Activated CD4-positive, alpha-beta T cell treated with anti-CD3 and anti-CD28 coated beads for 36 hours (primary cell): ENCODE measurements around the gene TMEM167B. TPM values are rescaled to one million over a fixed set of nuclear protein-coding genes. Genes with fewer than 3 reads are reported as not detected.

Source experiments
- ATAC-seq: fragments of 200-7000 bp; cut with Tn5 transposase; one replicate; pipeline ENCODE4 v1.10.0; 2021; ENCODE audit warnings: mild to moderate bottlenecking, moderate library complexity
- CTCF ChIA-PET: fragments of 350-600 bp; sonication (Branson Sonifier 250); formaldehyde crosslinking; loops from one replicate; lab custom pipeline; 2021; ENCODE audit warnings: antibody characterized with exemption; lab: Charles Lee
- POLR2A ChIA-PET: fragments of 350-600 bp; sonication (Branson Sonifier 250); formaldehyde crosslinking; loops from one replicate; lab custom pipeline; 2021; ENCODE audit warnings: antibody characterized with exemption, inconsistent platforms; lab: Charles Lee
- DNase-seq: peaks from one replicate; pipeline ENCODE4 v3.0.0-alpha.2; 2020
- H3K27ac Mint-ChIP-seq: one replicate; pipeline ENCODE4 v1.8.0; 2021; ENCODE audit warnings: mixed read lengths
- H3K27me3 Mint-ChIP-seq: one replicate; pipeline ENCODE4 v1.8.0; 2021; ENCODE audit warnings: mixed read lengths
- H3K36me3 Mint-ChIP-seq: one replicate; pipeline ENCODE4 v1.8.0; 2021; ENCODE audit warnings: low read depth, mixed read lengths
- H3K4me1 Mint-ChIP-seq: one replicate; pipeline ENCODE4 v1.8.0; 2021; ENCODE audit warnings: mixed read lengths
- H3K4me3 Mint-ChIP-seq: one replicate; pipeline ENCODE4 v1.8.0; 2021; ENCODE audit warnings: mild to moderate bottlenecking, moderate library complexity, mixed read lengths
- H3K9me3 Mint-ChIP-seq: one replicate; pipeline ENCODE4 v1.8.0; 2021; ENCODE audit warnings: low read depth, mixed read lengths
- intact Hi-C, 2 experiments: fragments of 100-400 bp; cut with DNase I in 1 of 2; cut with micrococcal nuclease in 1 of 2; formaldehyde crosslinking; loops; one replicate each; pipeline versions ENCODE4 v1.14.2 to v1.15.1; 2022 to 2024; cut with DNase I, micrococcal nuclease
- total RNA-seq, 2 experiments: library from RNA; stranded (reverse); gene quantifications; one replicate each; pipeline ENCODE4 v1.2.3, GENCODE V29; 2021

Gene TMEM167B
- total RNA-seq, 2 experiments from 2014 or later, result 26.8 to 28.4 TPM

GRCh38 chr1:109113590-109114341 lies 23.2 kb downstream of the TMEM167B start, which contains the start of gene ELAPOR1:
ELAPOR1 (plus strand) TSS chr1:109114115; CDS start chr1:109114184, 69 bp downstream.
- ATAC-seq, result peak; percentile 79
- intact Hi-C loops, result loop anchor here (1.0 to 5.0 kb wide), 10 partner anchors 21 to 421 kb away; partner anchors contain the start of genes CLCC1 (in 1 of the 2), GPSM2 (in 1 of the 2), PRPF38B (in 1 of the 2) and PSMA5 (in 1 of the 2)
- Mint-ChIP-seq H3K4me1 (peaks cover 41% of the 10 kb centered on the region), H3K27me3 (no peaks in the 10 kb centered on the region), H3K27ac (peak within 1 kb of the TSS; percentile 73), H3K4me3 (peak within 1 kb of the TSS; percentile 71), H3K9me3 (no peaks in the 10 kb centered on the region), H3K36me3 (no peaks in the 10 kb centered on the region)
- DNase-seq, result peak; percentile 89
- ChIA-PET CTCF (interaction anchor here (0.6 to 7.1 kb wide), 11 partner anchors 12 to 449 kb away, joined by 3 to 73 read pairs (median 5); partner anchors contain the start of gene SARS1), POLR2A (interaction anchor here (1.4 kb wide), 1 partner anchor 14 kb away, joined by 6 read pairs; no protein-coding TSS in a partner anchor)

- no peak for ATAC-seq
- intact Hi-C loops, result loop anchor here (2.0 to 5.0 kb wide), 5 partner anchors 48 to 422 kb away; partner anchors contain the start of genes PRPF38B (in 1 of the 2), PSMA5 (in 1 of the 2), SARS1 (in 1 of the 2) and STXBP3 (in 1 of the 2)
- peak; percentile 41 for DNase-seq
- peaks cover 41% of the 10 kb centered on the region for H3K4me1 Mint-ChIP-seq
- H3K4me3 Mint-ChIP-seq, result peak overlapping the region; percentile 71
- H3K9me3 Mint-ChIP-seq, result no peaks in the 10 kb centered on the region
- ChIA-PET CTCF (interaction anchor here (0.6 to 7.1 kb wide), 8 partner anchors 13 to 100 kb away, joined by 3 to 73 read pairs (median 4); partner anchors contain the start of gene SARS1), POLR2A (interaction anchor here (1.4 kb wide), 1 partner anchor 14 kb away, joined by 6 read pairs; no protein-coding TSS in a partner anchor)
- H3K36me3 Mint-ChIP-seq, result no peaks in the 10 kb centered on the region
- peak overlapping the region; percentile 73 for H3K27ac Mint-ChIP-seq
- no peaks in the 10 kb centered on the region for H3K27me3 Mint-ChIP-seq
Measured at GRCh38 chr1:109114342-109114674, 23.7 kb downstream of the TMEM167B start.

DNA sequence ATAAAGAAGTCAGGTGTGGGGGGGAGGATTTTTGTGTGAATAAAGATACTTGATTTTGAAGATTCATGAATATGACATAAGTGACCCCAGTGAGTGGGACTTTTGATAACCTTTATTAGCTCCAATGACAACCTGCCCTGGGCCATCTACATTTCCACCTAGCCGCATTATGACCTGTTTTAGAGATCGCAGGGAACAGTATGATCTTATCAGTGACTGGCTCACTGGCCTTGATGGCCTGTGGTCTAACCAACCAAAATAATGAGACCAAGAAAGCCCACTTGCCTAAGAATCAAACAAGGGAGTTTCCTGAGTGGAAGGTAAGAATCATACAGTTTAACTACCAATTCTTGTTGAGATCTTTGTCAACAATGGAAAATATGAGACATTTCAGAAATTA lies 25.1 kb downstream of the TMEM167B start:
- H3K27ac Mint-ChIP-seq, result peak overlapping the region; percentile 77
- DNase-seq, result peak; percentile 39
- CTCF ChIA-PET, result interaction anchor here (0.7 to 7.1 kb wide), 8 partner anchors 10 to 165 kb away, joined by 3 to 73 read pairs (median 3); partner anchors contain the start of gene SARS1
- H3K9me3 Mint-ChIP-seq, result no peaks in the 10 kb centered on the region
- no peaks in the 10 kb centered on the region for H3K36me3 Mint-ChIP-seq
- peak; percentile 11 for ATAC-seq
- peaks cover 35% of the 10 kb centered on the region for H3K4me1 Mint-ChIP-seq
- H3K27me3 Mint-ChIP-seq, result no peaks in the 10 kb centered on the region
- no peak overlapping the region for H3K4me3 Mint-ChIP-seq
- POLR2A ChIA-PET, result interaction anchor here (1.4 kb wide), 1 partner anchor 16 kb away, joined by 5 read pairs; no protein-coding TSS in a partner anchor
- intact Hi-C loops, result loop anchor here in 1 of 2 experiments (2.0 kb wide), 2 partner anchors 97 to 369 kb away; partner anchors contain the start of genes SARS1 and STXBP3

- Mint-ChIP-seq H3K4me3 (no peak overlapping the region), H3K9me3 (no peaks in the 10 kb centered on the region), H3K4me1 (peaks cover 35% of the 10 kb centered on the region), H3K27ac (peak overlapping the region; percentile 77), H3K36me3 (no peaks in the 10 kb centered on the region), H3K27me3 (no peaks in the 10 kb centered on the region)
- ATAC-seq, result no peak
- no peak for DNase-seq
- CTCF ChIA-PET, result interaction anchor here (0.6 to 7.1 kb wide), 8 partner anchors 10 to 164 kb away, joined by 3 to 73 read pairs (median 3); partner anchors contain the start of gene SARS1
- POLR2A ChIA-PET, result interaction anchor here (1.4 kb wide), 1 partner anchor 16 kb away, joined by 5 read pairs; no protein-coding TSS in a partner anchor
- intact Hi-C loops, result no loop called here
Measured at GRCh38 chr1:109116286-109116685, 25.7 kb downstream of the TMEM167B start.

GRCh38 chr1:109118089-109118488 lies 27.5 kb downstream of the TMEM167B start:
- no peak overlapping the region for H3K4me3 Mint-ChIP-seq
- H3K36me3 Mint-ChIP-seq, result no peaks in the 10 kb centered on the region
- H3K27ac Mint-ChIP-seq, result no peak overlapping the region
- no peaks in the 10 kb centered on the region for H3K27me3 Mint-ChIP-seq
- peaks cover 31% of the 10 kb centered on the region for H3K4me1 Mint-ChIP-seq
- H3K9me3 Mint-ChIP-seq, result no peaks in the 10 kb centered on the region
- ChIA-PET CTCF (no interaction called here), POLR2A (no interaction called here)
- intact Hi-C loops, result no loop called here
- ATAC-seq (no peak), DNase-seq (no peak)

DNA sequence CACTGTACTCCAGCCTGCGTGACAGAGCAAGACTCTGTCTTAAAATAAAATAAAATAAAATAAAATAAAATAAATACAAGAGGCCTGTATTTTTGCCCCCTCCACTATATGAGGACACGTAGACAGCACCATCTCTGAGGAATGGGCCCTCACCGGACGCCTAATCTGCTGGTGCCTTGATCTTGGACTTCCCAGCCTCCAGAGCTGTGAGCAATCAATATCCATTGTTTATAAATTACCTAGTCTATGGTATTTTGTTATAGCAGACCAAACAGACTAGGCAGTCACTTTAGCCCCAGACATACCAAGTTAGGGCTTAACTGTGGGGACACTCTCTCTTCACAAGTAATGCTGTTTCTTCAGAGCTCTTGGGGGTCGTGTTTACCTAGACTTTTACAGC lies 29.8 kb downstream of the TMEM167B start:
- CTCF ChIA-PET, result interaction anchor here (0.9 to 1.2 kb wide), 2 partner anchors 93 to 94 kb away, joined by 3 read pairs; no protein-coding TSS in a partner anchor
- Mint-ChIP-seq H3K36me3 (no peaks in the 10 kb centered on the region), H3K27me3 (no peaks in the 10 kb centered on the region), H3K4me3 (no peak overlapping the region), H3K4me1 (peaks cover 13% of the 10 kb centered on the region), H3K9me3 (no peaks in the 10 kb centered on the region), H3K27ac (no peak overlapping the region)
- intact Hi-C loops, result no loop called here
- POLR2A ChIA-PET, result interaction anchor here (0.7 kb wide), 1 partner anchor 123 kb away, joined by 3 read pairs; no protein-coding TSS in a partner anchor
- DNase-seq (no peak), ATAC-seq (no peak)

GRCh38 chr1:109131059-109131458 lies 40.5 kb downstream of the TMEM167B start:
- Mint-ChIP-seq H3K36me3 (no peaks in the 10 kb centered on the region), H3K9me3 (no peaks in the 10 kb centered on the region), H3K4me3 (no peak overlapping the region), H3K4me1 (peaks cover 25% of the 10 kb centered on the region), H3K27ac (no peak overlapping the region), H3K27me3 (no peaks in the 10 kb centered on the region)
- POLR2A ChIA-PET, result interaction anchor here (0.7 kb wide), 1 partner anchor 31 kb away, joined by 4 read pairs; no protein-coding TSS in a partner anchor
- CTCF ChIA-PET, result interaction anchor here (0.6 to 1.9 kb wide), 5 partner anchors 19 to 557 kb away, joined by 3 to 6 read pairs (median 3); partner anchors contain the start of gene GSTM1
- DNase-seq (no peak), ATAC-seq (peak; percentile 71)
- intact Hi-C loops, result no loop called here

DNA sequence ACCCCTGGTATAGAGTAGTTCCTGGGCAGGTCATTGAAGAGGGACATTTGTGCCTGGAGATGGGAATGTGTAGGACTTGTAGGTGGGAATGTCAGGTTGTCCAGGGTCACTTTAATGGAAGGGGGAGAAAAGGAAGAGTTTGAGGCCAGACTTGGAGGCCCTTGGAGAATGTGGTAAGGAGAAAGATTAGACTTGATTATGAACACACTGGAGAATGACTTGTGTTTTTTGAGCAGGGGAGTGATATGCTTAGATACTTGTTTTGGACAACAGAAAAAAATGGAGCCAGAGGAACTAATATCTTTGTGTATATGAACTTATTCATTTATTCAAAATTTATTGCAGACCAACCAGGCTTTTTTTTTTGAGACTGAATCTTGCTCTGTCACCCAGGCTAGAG lies 41.2 kb downstream of the TMEM167B start:
- H3K36me3 Mint-ChIP-seq, result no peaks in the 10 kb centered on the region
- intact Hi-C loops, result no loop called here
- ChIA-PET POLR2A (interaction anchor here (0.7 kb wide), 1 partner anchor 32 kb away, joined by 4 read pairs; no protein-coding TSS in a partner anchor), CTCF (no interaction called here)
- H3K27me3 Mint-ChIP-seq, result no peaks in the 10 kb centered on the region
- H3K4me3 Mint-ChIP-seq, result no peak overlapping the region
- peaks cover 27% of the 10 kb centered on the region for H3K4me1 Mint-ChIP-seq
- DNase-seq, result no peak
- ATAC-seq, result no peak
- H3K9me3 Mint-ChIP-seq, result no peaks in the 10 kb centered on the region
- H3K27ac Mint-ChIP-seq, result no peak overlapping the region

DNA sequence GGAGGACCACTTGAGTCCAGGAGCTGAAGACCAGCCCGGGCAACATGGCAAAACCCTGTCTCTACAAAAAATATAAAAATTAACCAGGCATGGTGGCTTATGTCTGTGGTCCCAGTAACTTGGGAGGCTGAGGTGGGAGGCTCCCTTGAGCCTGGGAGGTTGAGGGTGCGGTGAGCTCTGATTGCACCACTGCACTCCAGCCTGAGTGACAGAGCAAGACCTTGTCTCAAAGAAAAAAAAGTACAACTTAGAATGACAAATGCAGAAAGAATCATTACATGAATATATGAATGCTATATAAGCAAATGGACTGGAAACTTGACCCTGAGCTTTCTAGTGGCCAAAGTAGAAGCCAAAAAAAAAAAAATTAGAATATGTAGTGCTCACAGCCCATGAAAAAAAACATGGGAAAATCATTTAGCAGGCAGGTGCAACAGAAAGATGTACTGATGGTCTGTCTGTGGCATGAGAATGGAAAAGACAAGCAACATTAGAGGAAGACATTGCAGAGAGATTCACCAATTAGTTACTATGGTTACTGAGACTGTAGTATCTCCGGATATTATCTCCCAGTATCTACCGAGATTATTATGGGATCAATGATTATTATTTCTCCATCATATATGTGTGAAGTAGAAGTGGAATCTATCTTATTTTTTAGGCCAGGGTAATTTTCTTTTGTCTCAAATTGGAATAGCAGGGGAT lies 42.6 kb downstream of the TMEM167B start:
- Mint-ChIP-seq H3K27ac (no peak overlapping the region), H3K27me3 (no peaks in the 10 kb centered on the region), H3K4me1 (peaks cover 27% of the 10 kb centered on the region), H3K9me3 (no peaks in the 10 kb centered on the region), H3K36me3 (no peaks in the 10 kb centered on the region), H3K4me3 (no peak overlapping the region)
- no peak for DNase-seq
- POLR2A ChIA-PET, result interaction anchor here (0.6 kb wide), 1 partner anchor 924 kb away, joined by 3 read pairs; no protein-coding TSS in a partner anchor
- CTCF ChIA-PET, result interaction anchor here (0.6 kb wide), 1 partner anchor 467 kb away, joined by 3 read pairs; no protein-coding TSS in a partner anchor
- intact Hi-C loops, result no loop called here
- ATAC-seq, result no peak

DNA sequence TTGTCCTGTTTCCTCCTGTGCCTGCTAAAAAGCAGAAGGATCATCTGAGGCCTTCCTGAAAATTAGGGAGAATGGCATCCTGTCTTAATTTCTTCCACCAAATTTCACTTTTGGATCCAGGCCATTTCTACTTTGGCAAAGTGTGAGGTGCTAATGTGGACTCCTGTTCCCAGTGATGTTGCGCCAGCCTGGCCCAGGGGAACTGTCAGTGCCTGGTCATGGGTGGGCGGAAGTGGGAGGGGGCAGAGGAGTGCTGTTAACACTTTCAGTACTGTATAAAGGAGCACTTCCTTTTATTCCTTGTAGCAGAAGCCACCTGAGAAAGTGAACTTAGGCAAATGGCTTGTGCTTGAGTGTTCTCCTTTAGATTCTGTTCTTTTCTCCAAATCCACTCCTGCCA lies 43.3 kb downstream of the TMEM167B start:
- H3K4me1 Mint-ChIP-seq, result peaks cover 27% of the 10 kb centered on the region
- ATAC-seq, result no peak
- CTCF ChIA-PET, result interaction anchor here (0.6 to 0.9 kb wide), 4 partner anchors 8 to 466 kb away, joined by 3 to 5 read pairs (median 3); no protein-coding TSS in a partner anchor

More for the DNA sequence above, 43.3 kb downstream of the TMEM167B start:
- POLR2A ChIA-PET, result no interaction called here
- Mint-ChIP-seq H3K27me3 (no peaks in the 10 kb centered on the region), H3K4me3 (no peak overlapping the region), H3K36me3 (no peaks in the 10 kb centered on the region), H3K27ac (peak overlapping the region; percentile 22), H3K9me3 (no peaks in the 10 kb centered on the region)
- intact Hi-C loops, result no loop called here
- peak; percentile 38 for DNase-seq
